WERI-Rb-1 (cell line): ENCODE data around the gene BCO2.

Source experiments
- DNase-seq: peaks from one replicate; pipeline ENCODE4 v3.0.0-alpha.2; 2020
- H3K27ac ChIP-seq: fragments of 250-450 bp; sonication (Bioruptor Pico); 2 replicates; pipeline ENCODE4 v1.5.1; 2020; ENCODE audit warnings: mild to moderate bottlenecking, moderate library complexity
- H3K27me3 ChIP-seq: fragments of 250-450 bp; sonication (Bioruptor Pico); 2 replicates; pipeline ENCODE4 v1.5.1; 2021; ENCODE audit warnings: mild to moderate bottlenecking, low read depth, moderate library complexity; ENCODE audit not compliant: insufficient read depth, severe bottlenecking
- H3K36me3 ChIP-seq: fragments of 250-450 bp; sonication (Bioruptor Pico); 2 replicates; pipeline ENCODE4 v1.5.1; 2020; ENCODE audit warnings: mild to moderate bottlenecking, moderate library complexity
- H3K4me3 ChIP-seq: 2 replicates; pipeline ENCODE4 v1.5.1; 2011; ENCODE audit warnings: low read depth, mild to moderate bottlenecking, control low read depth, low read length
- H3K9me3 ChIP-seq: fragments of 250-450 bp; sonication (Bioruptor Pico); 2 replicates; pipeline ENCODE4 v1.5.1; 2021; ENCODE audit warnings: mild to moderate bottlenecking, moderate library complexity; ENCODE audit not compliant: severe bottlenecking
- TF ChIP-seq, protein P1 (sequence below): IDR thresholded peaks from 2 replicates; pipeline ENCODE4 v1.5.1; 2011; ENCODE audit warnings: low read depth, mild to moderate bottlenecking, control low read depth, inconsistent platforms, low read length

BCO2 gene

DNA sequence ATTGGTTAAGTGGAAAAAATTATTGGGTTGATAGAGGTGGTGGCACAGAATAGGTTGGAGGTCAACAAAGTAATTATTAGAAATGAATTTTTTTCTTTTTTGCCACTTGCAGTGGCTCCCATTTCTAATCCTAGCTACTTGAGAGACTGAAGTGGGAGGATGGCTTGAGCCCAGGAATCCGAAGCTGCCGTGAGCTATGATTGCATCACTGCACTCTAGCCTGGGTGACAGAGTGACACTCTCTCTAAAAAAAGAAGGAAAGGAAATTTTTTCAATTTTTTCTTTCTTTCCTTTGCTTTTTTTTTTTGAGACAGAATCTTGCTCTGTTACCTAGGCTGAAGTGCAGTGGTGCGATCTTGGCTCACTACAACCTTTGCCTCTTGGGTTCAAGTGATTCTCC, 2.2 kb upstream of the BCO2 start:
- no peak overlapping the region for H3K4me3 ChIP-seq
- DNase-seq = no peak
- no peaks in the 10 kb centered on the region for H3K9me3 ChIP-seq
- TF ChIP-seq, protein P1, sequence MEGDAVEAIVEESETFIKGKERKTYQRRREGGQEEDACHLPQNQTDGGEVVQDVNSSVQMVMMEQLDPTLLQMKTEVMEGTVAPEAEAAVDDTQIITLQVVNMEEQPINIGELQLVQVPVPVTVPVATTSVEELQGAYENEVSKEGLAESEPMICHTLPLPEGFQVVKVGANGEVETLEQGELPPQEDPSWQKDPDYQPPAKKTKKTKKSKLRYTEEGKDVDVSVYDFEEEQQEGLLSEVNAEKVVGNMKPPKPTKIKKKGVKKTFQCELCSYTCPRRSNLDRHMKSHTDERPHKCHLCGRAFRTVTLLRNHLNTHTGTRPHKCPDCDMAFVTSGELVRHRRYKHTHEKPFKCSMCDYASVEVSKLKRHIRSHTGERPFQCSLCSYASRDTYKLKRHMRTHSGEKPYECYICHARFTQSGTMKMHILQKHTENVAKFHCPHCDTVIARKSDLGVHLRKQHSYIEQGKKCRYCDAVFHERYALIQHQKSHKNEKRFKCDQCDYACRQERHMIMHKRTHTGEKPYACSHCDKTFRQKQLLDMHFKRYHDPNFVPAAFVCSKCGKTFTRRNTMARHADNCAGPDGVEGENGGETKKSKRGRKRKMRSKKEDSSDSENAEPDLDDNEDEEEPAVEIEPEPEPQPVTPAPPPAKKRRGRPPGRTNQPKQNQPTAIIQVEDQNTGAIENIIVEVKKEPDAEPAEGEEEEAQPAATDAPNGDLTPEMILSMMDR = no peak
- H3K27ac ChIP-seq = no peak overlapping the region
- no peaks in the 10 kb centered on the region for H3K36me3 ChIP-seq
- no peaks in the 10 kb centered on the region for H3K27me3 ChIP-seq

DNA sequence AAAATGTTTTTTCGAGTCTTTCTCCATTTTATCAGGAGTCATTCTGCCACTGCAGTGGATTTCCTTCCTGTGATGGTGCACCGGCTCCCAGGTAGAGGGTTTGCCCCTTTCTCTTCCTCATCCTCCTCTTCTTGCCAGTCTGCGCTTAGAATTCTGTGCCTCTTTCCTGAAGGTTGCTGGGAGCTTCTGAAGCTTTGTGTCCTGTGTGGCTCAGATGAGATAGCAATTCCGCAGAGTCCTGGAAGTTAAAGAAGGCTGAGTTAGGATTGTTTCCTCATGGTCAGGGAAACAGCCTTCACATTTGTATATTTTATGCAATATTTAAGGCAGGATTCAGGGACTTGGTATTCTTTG, 264 bp downstream of the BCO2 start:
- TF ChIP-seq, protein P1 = no peak
- peak overlapping the region; percentile 32 for H3K4me3 ChIP-seq
- no peaks in the 10 kb centered on the region for H3K27me3 ChIP-seq
- H3K9me3 ChIP-seq = no peaks in the 10 kb centered on the region
- no peaks in the 10 kb centered on the region for H3K36me3 ChIP-seq
- DNase-seq = no peak
- H3K27ac ChIP-seq = no peak overlapping the region

DNA sequence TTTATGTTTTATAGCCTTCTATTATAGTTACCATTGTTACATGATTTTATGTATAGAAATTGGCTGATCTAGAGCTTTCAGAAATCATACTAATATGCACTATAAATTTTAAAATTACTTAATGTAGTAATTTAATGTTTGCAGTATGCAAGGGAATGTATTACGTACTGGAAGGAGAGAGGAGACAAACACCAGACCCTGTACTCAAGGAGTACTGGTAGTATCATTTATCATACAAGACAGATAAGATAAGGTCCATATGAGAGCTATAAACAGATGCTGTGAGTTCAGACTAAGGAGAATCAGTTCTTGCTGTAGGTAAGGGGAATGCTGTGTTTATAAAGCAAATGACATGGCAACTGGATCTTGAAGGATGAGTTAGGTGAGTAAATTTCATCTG, 765 bp downstream of the BCO2 start:
- no peak for DNase-seq
- no peaks in the 10 kb centered on the region for H3K27me3 ChIP-seq

DNA sequence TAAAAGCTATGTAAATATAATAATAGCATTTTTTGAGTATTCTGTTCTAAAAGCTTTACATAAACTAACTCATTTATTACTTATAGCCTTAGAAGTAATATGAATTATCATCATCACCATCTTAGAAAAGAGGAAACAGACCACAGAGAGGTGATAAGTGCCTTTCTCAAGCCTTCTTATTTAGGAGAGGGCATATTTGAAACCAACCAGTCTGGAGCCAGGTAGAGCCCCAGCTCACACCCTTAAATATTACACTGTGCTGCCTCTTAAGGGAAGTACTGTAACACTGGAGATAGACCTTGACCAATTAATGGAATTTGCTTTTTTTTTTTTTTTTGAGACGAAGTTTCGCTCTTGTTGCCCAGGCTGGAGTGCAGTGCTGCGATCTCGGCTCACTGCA, 2.3 kb downstream of the BCO2 start:
- Histone ChIP-seq H3K27me3 (no peaks in the 10 kb centered on the region), H3K36me3 (no peaks in the 10 kb centered on the region), H3K4me3 (no peak overlapping the region), H3K9me3 (no peaks in the 10 kb centered on the region), H3K27ac (no peak overlapping the region)
- DNase-seq = no peak
- TF ChIP-seq, protein P1 = no peak

More for the DNA sequence above, 765 bp downstream of the BCO2 start:
- Histone ChIP-seq H3K36me3 (no peaks in the 10 kb centered on the region), H3K4me3 (no peak overlapping the region), H3K9me3 (no peaks in the 10 kb centered on the region), H3K27ac (no peak overlapping the region)
- TF ChIP-seq, protein P1 = no peak

DNA sequence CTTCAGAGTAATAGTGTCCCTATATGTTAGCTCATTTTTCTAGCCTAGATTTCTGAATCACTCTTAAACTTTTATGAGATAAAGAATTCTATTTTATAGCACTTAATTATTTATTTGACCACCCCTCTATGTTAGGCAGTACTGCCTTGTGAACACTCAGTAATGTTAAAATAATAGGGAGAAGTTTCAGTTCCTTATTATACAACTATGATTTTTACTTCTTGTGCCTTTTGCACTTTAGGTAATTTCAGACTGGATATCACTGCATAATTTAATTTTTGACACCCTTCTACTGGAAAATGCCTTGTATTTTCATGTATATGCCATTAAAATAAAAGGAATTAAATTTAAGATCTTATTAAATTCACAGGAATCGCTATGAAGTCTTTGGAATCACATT, 3.1 kb downstream of the BCO2 start:
- TF ChIP-seq, protein P1 = no peak
- H3K36me3 ChIP-seq = no peaks in the 10 kb centered on the region
- H3K9me3 ChIP-seq = no peaks in the 10 kb centered on the region
- H3K4me3 ChIP-seq = no peak overlapping the region
- DNase-seq = no peak
- no peaks in the 10 kb centered on the region for H3K27me3 ChIP-seq
- H3K27ac ChIP-seq = no peak overlapping the region

DNA sequence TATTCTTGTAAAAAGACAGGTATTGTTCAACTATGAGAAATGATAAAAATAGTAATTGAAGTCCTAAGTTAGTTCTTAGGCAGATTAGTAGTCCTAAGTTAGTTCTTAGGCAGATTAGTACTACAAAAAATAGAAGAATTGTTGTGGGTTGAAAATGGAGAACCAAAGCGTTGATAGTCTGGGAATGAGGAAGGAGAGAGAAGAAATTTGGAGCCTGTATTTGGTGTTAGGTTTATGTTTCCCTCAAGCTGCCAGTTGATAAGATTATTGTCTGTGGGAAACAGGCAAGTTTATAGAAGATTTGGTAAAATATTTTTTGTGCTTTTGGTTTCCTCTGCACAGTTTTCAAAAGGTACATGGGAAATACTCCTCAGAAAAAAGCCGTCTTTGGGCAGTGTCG, 3.6 kb downstream of the BCO2 start:
- no peak for DNase-seq
- Histone ChIP-seq H3K9me3 (no peaks in the 10 kb centered on the region), H3K27me3 (no peaks in the 10 kb centered on the region), H3K36me3 (no peaks in the 10 kb centered on the region), H3K4me3 (no peak overlapping the region), H3K27ac (no peak overlapping the region)
- TF ChIP-seq, protein P1 = no peak
